NCI-H1105 (cell line): ENCODE measurements around the gene MRPS2.
"Not testable (repeated sequence)": the region's sequence is repeated elsewhere in the genome, so short reads cannot be mapped to it uniquely, and the experiment has no call there.

Experiments used
- DNase-seq: peaks from one replicate; lab custom pipeline; 2025; lab: John Stamatoyannopoulos, UW

MRPS2 gene

GRCh38 chr9:135514342-135515082 is 14.0 kb downstream of the MRPS2 start:
- DNase-seq: no peak

- no peak for DNase-seq
Observed at GRCh38 chr9:135515083-135515951, 14.8 kb downstream of the MRPS2 start.

GRCh38 chr9:135516132-135516860 is 15.8 kb downstream of the MRPS2 start:
- DNase-seq: no peak

GRCh38 chr9:135517407-135517822 is 16.9 kb downstream of the MRPS2 start:
- no peak for DNase-seq

GRCh38 chr9:135519179-135519971 is 18.9 kb downstream of the MRPS2 start:
- DNase-seq: no peak

GRCh38 chr9:135520916-135521607 is 20.6 kb downstream of the MRPS2 start, which contains the start of gene LCN1:
Gene LCN1 (plus strand): TSS chr9:135521440. CDS start chr9:135521498, 58 bp downstream.
- no peak for DNase-seq

- DNase-seq: no peak
Observed at GRCh38 chr9:135521608-135522095, 21.2 kb downstream of the MRPS2 start.

- DNase-seq: no peak
Observed at GRCh38 chr9:135522137-135522877, 21.8 kb downstream of the MRPS2 start.

- DNase-seq: no peak
Observed at GRCh38 chr9:135522931-135523330, 22.4 kb downstream of the MRPS2 start.

GRCh38 chr9:135523521-135524129 is 23.1 kb downstream of the MRPS2 start:
- DNase-seq: no peak

GRCh38 chr9:135524130-135524861 is 23.8 kb downstream of the MRPS2 start:
- no peak for DNase-seq

- DNase-seq: no peak
Observed at GRCh38 chr9:135525241-135526088, 25.0 kb downstream of the MRPS2 start.

GRCh38 chr9:135526089-135526729 is 25.7 kb downstream of the MRPS2 start:
- no peak for DNase-seq

GRCh38 chr9:135526730-135527571 is 26.5 kb downstream of the MRPS2 start:
- no peak for DNase-seq

GRCh38 chr9:135528842-135529435 is 28.5 kb downstream of the MRPS2 start:
- DNase-seq: not testable (repeated sequence)

GRCh38 chr9:135530146-135530545 is 29.7 kb downstream of the MRPS2 start:
- DNase-seq: no peak
